Thoracic aorta (tissue), 2 donors: Measurements from ENCODE around the gene CERT1. TPM values are rescaled to one million over a fixed set of nuclear protein-coding genes. Genes with fewer than 3 reads are reported as not detected.

Source experiments
- ATAC-seq: fragments of 150-250 bp; one replicate; pipeline ENCODE4 v1.8.0; 2017; ENCODE audit warnings: low read depth; ENCODE audit not compliant: insufficient number of reproducible peaks, low FRiP score
- DNase-seq: peaks from one replicate; pipeline ENCODE4 v3.0.0-alpha.2; 2020; ENCODE audit warnings: low spot score
- H3K27ac ChIP-seq, 2 donors: fragments of 200-600 bp; sonication (generic); 1 replicate in 1 of 2; 2 replicates in 1 of 2; pipeline ENCODE4 v1.5.1; 2016; ENCODE audit warnings: mild to moderate bottlenecking in 2 of 2, moderate library complexity in 2 of 2
- H3K27me3 ChIP-seq: fragments of 200-600 bp; sonication (generic); replicated peaks from 2 replicates; pipeline ENCODE4 v1.6.0; 2016; ENCODE audit warnings: mild to moderate bottlenecking; ENCODE audit not compliant: insufficient read depth
- H3K36me3 ChIP-seq: fragments of 200-600 bp; sonication (generic); one replicate; pipeline ENCODE4 v1.5.1; 2016
- H3K4me1 ChIP-seq, 2 donors: fragments of 200-600 bp; sonication (generic); 1 replicate in 1 of 2; 2 replicates in 1 of 2; pipeline versions ENCODE4 v1.5.1 to v1.6.0; 2016; ENCODE audit warnings: low read depth in 2 of 2, mild to moderate bottlenecking in 1 of 2; ENCODE audit not compliant: control insufficient read depth in 1 of 2
- H3K4me3 ChIP-seq: fragments of 200-600 bp; sonication (generic); 2 replicates; pipeline ENCODE4 v1.5.1; 2016; ENCODE audit warnings: mild to moderate bottlenecking
- H3K9me3 ChIP-seq: fragments of 200-600 bp; sonication (generic); 2 replicates; pipeline ENCODE4 v1.5.1; 2016
- total RNA-seq, 2 donors: library from RNA; depleted of rRNA; stranded (reverse); fragments of >200 nt; gene quantifications; one replicate each; pipeline versions ENCODE4 v1.1.0 to v1.2.3, GENCODE V29; 2016
- TF ChIP-seq, protein P1 (sequence below): fragments of 200-600 bp; sonication (generic); IDR thresholded peaks from one replicate; pipeline ENCODE4 v1.5.1; 2019; ENCODE audit warnings: antibody characterized with exemption

CERT1 gene
- total RNA-seq, 2 donors from 2014 or later, result 21.1 to 43.7 TPM

DNA sequence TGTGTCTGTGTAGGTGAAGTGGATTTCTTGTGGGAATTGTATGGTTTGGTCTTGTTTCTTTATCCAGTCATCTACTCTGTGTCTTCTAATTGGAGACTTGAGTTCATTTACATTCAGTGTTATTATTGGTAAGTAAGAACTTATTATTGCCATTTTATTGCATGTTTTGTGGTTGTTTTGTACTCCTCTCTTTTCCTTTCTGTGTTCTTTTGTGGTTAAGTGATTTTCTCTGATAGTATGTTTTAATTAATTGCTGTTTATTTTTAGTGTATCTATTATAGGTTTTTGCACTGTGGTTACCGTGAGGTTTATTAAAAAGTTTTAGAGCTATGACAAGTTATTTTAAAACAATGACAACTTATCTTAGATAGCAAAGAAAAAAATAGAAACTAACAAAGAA, 8.3 kb upstream of the CERT1 start:
- Histone ChIP-seq H3K4me1 (peaks cover 18 to 21% of the 10 kb centered on the region in 2 donors), H3K9me3 (peaks cover 17% of the 10 kb centered on the region), H3K27me3 (no peaks in the 10 kb centered on the region), H3K27ac (no peak overlapping the region), H3K36me3 (peaks cover 6% of the 10 kb centered on the region), H3K4me3 (no peak overlapping the region)
- ATAC-seq (no peak), DNase-seq (no peak)
- TF ChIP-seq, protein P1, sequence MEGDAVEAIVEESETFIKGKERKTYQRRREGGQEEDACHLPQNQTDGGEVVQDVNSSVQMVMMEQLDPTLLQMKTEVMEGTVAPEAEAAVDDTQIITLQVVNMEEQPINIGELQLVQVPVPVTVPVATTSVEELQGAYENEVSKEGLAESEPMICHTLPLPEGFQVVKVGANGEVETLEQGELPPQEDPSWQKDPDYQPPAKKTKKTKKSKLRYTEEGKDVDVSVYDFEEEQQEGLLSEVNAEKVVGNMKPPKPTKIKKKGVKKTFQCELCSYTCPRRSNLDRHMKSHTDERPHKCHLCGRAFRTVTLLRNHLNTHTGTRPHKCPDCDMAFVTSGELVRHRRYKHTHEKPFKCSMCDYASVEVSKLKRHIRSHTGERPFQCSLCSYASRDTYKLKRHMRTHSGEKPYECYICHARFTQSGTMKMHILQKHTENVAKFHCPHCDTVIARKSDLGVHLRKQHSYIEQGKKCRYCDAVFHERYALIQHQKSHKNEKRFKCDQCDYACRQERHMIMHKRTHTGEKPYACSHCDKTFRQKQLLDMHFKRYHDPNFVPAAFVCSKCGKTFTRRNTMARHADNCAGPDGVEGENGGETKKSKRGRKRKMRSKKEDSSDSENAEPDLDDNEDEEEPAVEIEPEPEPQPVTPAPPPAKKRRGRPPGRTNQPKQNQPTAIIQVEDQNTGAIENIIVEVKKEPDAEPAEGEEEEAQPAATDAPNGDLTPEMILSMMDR, result no peak

DNA sequence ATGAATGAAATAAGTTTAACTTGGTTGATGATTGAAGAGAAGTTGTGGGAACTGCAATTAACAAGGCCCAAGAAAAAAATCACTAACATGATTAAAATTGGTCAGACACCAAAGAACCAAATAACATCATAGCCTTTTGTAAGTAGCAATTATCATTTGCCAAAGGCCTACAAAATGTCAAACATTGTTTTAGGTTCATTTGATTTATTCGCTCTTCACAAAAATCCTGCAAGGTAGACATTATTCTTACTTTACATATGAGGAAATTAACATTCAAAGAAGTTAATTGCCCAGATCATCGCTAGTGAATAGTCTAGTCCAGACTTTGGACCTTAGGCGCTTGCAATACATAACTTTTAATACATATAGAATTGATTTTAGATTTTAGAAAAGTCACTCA, 2.9 kb upstream of the CERT1 start:
- H3K9me3 ChIP-seq, result no peaks in the 10 kb centered on the region
- TF ChIP-seq, protein P1, result no peak
- H3K4me3 ChIP-seq, result no peak overlapping the region
- peaks cover 25 to 26% of the 10 kb centered on the region in 2 donors for H3K4me1 ChIP-seq
- ATAC-seq, result no peak
- no peaks in the 10 kb centered on the region for H3K27me3 ChIP-seq
- no peak overlapping the region for H3K27ac ChIP-seq
- DNase-seq, result no peak
- H3K36me3 ChIP-seq, result no peaks in the 10 kb centered on the region

DNA sequence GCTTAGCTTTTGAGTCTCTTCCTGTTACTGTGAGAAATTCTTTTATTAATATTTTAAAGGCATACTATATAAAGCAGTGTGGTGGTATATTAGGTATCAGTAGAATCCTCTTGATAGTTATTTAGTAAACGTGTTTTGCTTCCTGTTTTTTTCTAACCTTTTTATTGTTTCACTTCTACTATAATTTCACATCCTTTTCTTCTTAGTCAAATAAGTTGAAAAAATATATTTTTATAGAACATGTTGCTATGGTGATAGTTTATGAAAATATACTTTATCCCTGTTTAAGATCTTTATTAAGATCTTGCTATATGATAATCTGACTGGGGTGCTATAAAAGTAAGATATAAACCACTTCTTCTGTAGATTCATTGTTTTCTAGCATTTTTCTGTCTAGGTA, 2.4 kb upstream of the CERT1 start:
- Histone ChIP-seq H3K27me3 (no peaks in the 10 kb centered on the region), H3K4me3 (no peak overlapping the region), H3K27ac (no peak overlapping the region), H3K4me1 (peaks cover 28 to 31% of the 10 kb centered on the region in 2 donors), H3K36me3 (no peaks in the 10 kb centered on the region), H3K9me3 (no peaks in the 10 kb centered on the region)
- DNase-seq, result no peak
- ATAC-seq, result no peak
- TF ChIP-seq, protein P1, result no peak

DNA sequence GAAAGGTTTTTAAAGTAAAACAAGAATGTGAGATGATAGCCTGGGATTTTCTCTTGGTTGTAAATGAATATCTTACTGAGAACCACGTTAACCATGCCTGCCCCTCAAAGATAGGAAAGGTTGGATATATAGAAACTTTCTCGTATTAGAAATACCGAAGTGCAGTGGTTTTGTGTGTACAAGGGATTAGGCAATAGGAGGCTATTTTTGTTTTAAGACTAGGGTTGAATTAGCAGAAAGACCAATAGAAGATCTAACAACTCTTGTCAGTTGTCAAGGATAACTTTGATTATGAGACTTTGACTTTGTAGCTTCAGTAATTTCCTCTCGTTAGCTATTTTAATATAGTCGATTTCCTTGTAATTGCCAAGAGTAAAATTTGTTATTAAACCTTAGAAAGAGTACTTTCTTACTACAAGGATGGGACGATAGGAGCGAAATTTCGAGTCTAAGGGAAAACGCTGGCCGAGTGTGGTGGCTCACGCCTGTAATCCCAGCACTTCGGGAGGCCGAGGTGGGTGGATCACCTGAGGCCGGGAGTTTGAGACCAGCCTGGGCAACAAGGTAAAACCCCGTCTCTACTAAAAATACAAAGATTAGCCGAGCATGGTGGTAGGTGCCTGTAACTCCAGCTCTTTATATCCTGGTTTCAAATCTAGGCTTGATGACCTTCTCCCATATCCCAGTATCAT, 1.1 kb upstream of the CERT1 start:
- peak overlapping the region; percentile 90 for H3K27ac ChIP-seq
- H3K4me1 ChIP-seq, result peaks cover 32 to 33% of the 10 kb centered on the region in 2 donors
- peak overlapping the region; percentile 90 for H3K4me3 ChIP-seq
- TF ChIP-seq, protein P1, result no peak
- no peak for DNase-seq
- no peak for ATAC-seq
- no peaks in the 10 kb centered on the region for H3K27me3 ChIP-seq
- H3K36me3 ChIP-seq, result no peaks in the 10 kb centered on the region
- no peaks in the 10 kb centered on the region for H3K9me3 ChIP-seq

DNA sequence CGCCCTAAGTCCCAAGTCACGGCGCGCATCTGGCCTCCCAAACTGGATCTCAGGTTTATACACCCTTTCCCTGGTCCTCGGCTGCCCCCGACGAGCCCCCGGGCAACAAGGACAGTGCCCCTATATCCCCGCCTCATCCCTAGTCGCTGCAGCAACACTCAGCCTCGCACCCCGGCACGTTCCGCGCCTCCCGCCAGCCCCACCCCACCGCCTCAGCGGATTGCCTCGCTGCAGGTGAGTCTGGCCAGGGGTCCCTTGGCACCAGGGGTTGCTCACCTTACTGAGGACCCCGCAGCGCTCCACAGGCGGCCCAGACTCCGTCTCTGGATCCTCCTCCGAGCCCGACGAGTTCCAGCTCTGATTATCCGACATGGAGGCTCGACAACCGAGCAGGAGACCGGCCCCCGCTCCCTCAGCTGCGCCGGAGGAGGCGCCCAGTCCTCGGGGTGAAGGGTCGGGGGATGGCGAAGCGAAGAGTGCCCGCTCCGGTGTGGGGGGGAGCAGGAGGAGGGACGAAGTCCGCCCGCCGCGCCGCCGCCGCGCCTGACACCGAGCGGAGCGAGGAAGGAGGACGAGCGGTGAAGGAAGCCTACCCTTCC, 494 bp downstream of the CERT1 start:
- Histone ChIP-seq H3K4me1 (peaks cover 32 to 33% of the 10 kb centered on the region in 2 donors), H3K27ac (peak overlapping the region; percentile 85 to 90), H3K4me3 (peak overlapping the region; percentile 90), H3K9me3 (no peaks in the 10 kb centered on the region), H3K36me3 (no peaks in the 10 kb centered on the region), H3K27me3 (no peaks in the 10 kb centered on the region)
- DNase-seq (peak; percentile 12), ATAC-seq (peak; percentile 26)
- TF ChIP-seq, protein P1, result no peak
